SK-N-SH (cell line): ENCODE results near the gene RAPGEF1. TPM values are rescaled to one million over a fixed set of nuclear protein-coding genes. Genes with fewer than 3 reads are reported as not detected.

Experiments
- CTCF ChIA-PET: fragments of 300-600, 350-600 bp; formaldehyde crosslinking; extraction: SDS; loops from one replicate; lab custom pipeline; 2021; lab: Yijun Ruan, JAX
- POLR2A ChIA-PET: fragments of 350-600 bp; sonication (Branson Sonifier 250); formaldehyde crosslinking; extraction: SDS; loops from one replicate; lab custom pipeline; 2020; ENCODE audit warnings: antibody characterized with exemption, inconsistent platforms; lab: Yijun Ruan, JAX
- DNase-seq: peaks from one replicate; pipeline ENCODE4 v3.0.0; 2012
- H2AFZ ChIP-seq: fragments of 200-600 bp; sonication (generic); 2 replicates; pipeline ENCODE4 v1.8.1; 2016; ENCODE audit warnings: antibody characterized with exemption, mild to moderate bottlenecking, low read depth
- H3F3A ChIP-seq: fragments of 200-600 bp; sonication (generic); replicated peaks from 2 replicates; pipeline ENCODE3; 2016; ENCODE audit warnings: antibody characterized with exemption, mild to moderate bottlenecking; ENCODE audit not compliant: insufficient read depth
- H3K27ac ChIP-seq, 2 experiments: fragments of 200-500 bp in 1 of 2; fragments of 200-600 bp in 1 of 2; sonication (Bioruptor generic) in 1 of 2; sonication (generic), shearing (Covaris generic) in 1 of 2; 2 replicates each; pipeline versions ENCODE4 v1.5.1 to v1.6.1; 2014 to 2016; ENCODE audit warnings: low read depth in 2 of 2, inconsistent platforms in 1 of 2, low read length in 1 of 2, mild to moderate bottlenecking in 1 of 2, mixed read lengths in 1 of 2
- H3K27me3 ChIP-seq: fragments of 200-600 bp; sonication (generic), shearing (Covaris generic); 2 replicates; pipeline ENCODE4 v1.6.1; 2016; ENCODE audit warnings: mixed run types; ENCODE audit not compliant: insufficient read depth
- H3K36me3 ChIP-seq, 2 experiments: fragments of 200-500 bp in 1 of 2; fragments of 200-600 bp in 1 of 2; sonication (Bioruptor generic) in 1 of 2; sonication (generic) in 1 of 2; replicated peaks in 1 of 2; 2 replicates each; pipeline versions ENCODE3 to v1.5.1; 2014 to 2016; ENCODE audit warnings: low read length in 1 of 2, mild to moderate bottlenecking in 1 of 2; ENCODE audit not compliant: insufficient read depth in 2 of 2, control insufficient read depth in 1 of 2
- H3K4me1 ChIP-seq, 2 experiments: fragments of 200-500 bp in 1 of 2; fragments of 200-600 bp in 1 of 2; sonication (Bioruptor generic) in 1 of 2; sonication (generic), shearing (Covaris generic) in 1 of 2; 2 replicates each; pipeline versions ENCODE4 v1.5.1 to v1.6.1; 2014 to 2016; ENCODE audit warnings: low read depth in 1 of 2, low read length in 1 of 2, mixed run types in 1 of 2; ENCODE audit not compliant: insufficient read depth in 2 of 2, control insufficient read depth in 1 of 2
- H3K4me2 ChIP-seq: fragments of 200-600 bp; sonication (generic), shearing (Covaris generic); 2 replicates; pipeline ENCODE4 v1.6.1; 2017; ENCODE audit warnings: mixed run types
- H3K4me3 ChIP-seq, 2 experiments: fragments of 200-500 bp in 1 of 2; fragments of 200-600 bp in 1 of 2; sonication (Bioruptor generic) in 1 of 2; sonication (generic), shearing (Covaris generic) in 1 of 2; 2 replicates each; pipeline versions ENCODE4 v1.5.1 to v1.8.1; 2014 to 2016; ENCODE audit warnings: low read depth in 2 of 2, inconsistent platforms in 1 of 2, low read length in 1 of 2, mild to moderate bottlenecking in 1 of 2, mixed read lengths in 1 of 2, moderate library complexity in 1 of 2
- H3K79me2 ChIP-seq: fragments of 200-600 bp; sonication (generic); 2 replicates; pipeline ENCODE4 v1.8.1; 2017; ENCODE audit warnings: mild to moderate bottlenecking; ENCODE audit not compliant: insufficient read depth
- H3K9ac ChIP-seq: fragments of 200-600 bp; sonication (generic); 2 replicates; pipeline ENCODE4 v1.6.1; 2017; ENCODE audit warnings: mixed run types
- H3K9me2 ChIP-seq: fragments of 200-600 bp; sonication (generic); 2 replicates; pipeline ENCODE4 v1.6.1; 2017; ENCODE audit warnings: mixed run types
- H3K9me3 ChIP-seq: fragments of 200-600 bp; sonication (generic); 2 replicates; pipeline ENCODE4 v1.6.1; 2017; ENCODE audit warnings: mixed run types, mild to moderate bottlenecking, moderate library complexity
- H4K20me1 ChIP-seq: fragments of 200-600 bp; sonication (generic); 2 replicates; pipeline ENCODE4 v1.6.1; 2017; ENCODE audit warnings: mild to moderate bottlenecking, mixed run types; ENCODE audit not compliant: insufficient read depth
- CTCF ChIP-seq: fragments of 200-600 bp; sonication (generic); IDR thresholded peaks from 2 replicates; pipeline ENCODE4 v1.6.1; 2017; ENCODE audit warnings: antibody characterized with exemption, mild to moderate bottlenecking, moderate library complexity
- ELF1 ChIP-seq: IDR thresholded peaks from 2 replicates; pipeline ENCODE4 v1.4.0; 2012
- EP300 ChIP-seq, 2 experiments: IDR thresholded peaks; 2 replicates each; pipeline versions ENCODE4 v1.4.0 to v1.6.1; 2012; ENCODE audit warnings: borderline replicate concordance in 1 of 2, low read depth in 1 of 2, low read length in 1 of 2
- FOXJ3 ChIP-seq: sonication (generic); formaldehyde crosslinking; IDR thresholded peaks from 2 replicates; pipeline ENCODE4 v1.5.1; 2020; ENCODE audit warnings: mild to moderate bottlenecking, missing genetic modification reagents
- GABPA ChIP-seq: IDR thresholded peaks from 2 replicates; pipeline ENCODE4 v1.4.0; 2012; ENCODE audit warnings: low read depth, mild to moderate bottlenecking
- GATA2 ChIP-seq: sonication (generic); formaldehyde crosslinking; IDR thresholded peaks from 2 replicates; pipeline ENCODE4 v1.5.0; 2020; ENCODE audit warnings: mild to moderate bottlenecking, missing genetic modification reagents
- JUND ChIP-seq: IDR thresholded peaks from 2 replicates; pipeline ENCODE4 v1.4.0; 2012
- MEF2A ChIP-seq: IDR thresholded peaks from 2 replicates; pipeline ENCODE4 v1.4.0; 2012; ENCODE audit warnings: low read depth, borderline replicate concordance
- MXI1 ChIP-seq: IDR thresholded peaks from 2 replicates; pipeline ENCODE4 v1.6.1; 2012; ENCODE audit warnings: mild to moderate bottlenecking, low read depth, low read length, improper control_type of control experiment
- NRF1 ChIP-seq: IDR thresholded peaks from 2 replicates; pipeline ENCODE4 v1.6.1; 2012; ENCODE audit warnings: low read depth, mild to moderate bottlenecking, low read length
- RAD21 ChIP-seq: IDR thresholded peaks from 2 replicates; pipeline ENCODE4 v1.6.1; 2012; ENCODE audit warnings: mild to moderate bottlenecking, low read length
- RCOR1 ChIP-seq: fragments of 150-350 bp; IDR thresholded peaks from 2 replicates; pipeline ENCODE4 v1.6.1; 2017; ENCODE audit warnings: antibody characterized with exemption, low read length
- TCF12 ChIP-seq: IDR thresholded peaks from 2 replicates; pipeline ENCODE4 v1.4.0; 2012
- TEAD4 ChIP-seq: IDR thresholded peaks from 2 replicates; pipeline ENCODE4 v1.4.0; 2012; ENCODE audit warnings: mild to moderate bottlenecking, borderline replicate concordance; ENCODE audit not compliant: insufficient read depth
- USF2 ChIP-seq: fragments of 150-350 bp; IDR thresholded peaks from 2 replicates; pipeline ENCODE4 v1.6.1; 2017; ENCODE audit warnings: antibody characterized with exemption, low read length, low read depth, borderline replicate concordance
- WGBS: methylation state at CpG from one replicate; pipeline ENCODE4 v1.1.6; 2017; ENCODE audit warnings: low lambda C conversion rate; 5-methylcytosine and 5-hydroxymethylcytosine counted together
- polyA plus RNA-seq, 3 experiments: library from polyadenylated mRNA; depleted of rRNA; stranded (reverse); fragments of >200 nt; gene quantifications; 2 replicates each; pipeline ENCODE4 v1.2.3, GENCODE V29; 2012

RAPGEF1 gene
- polyA plus RNA-seq, 1 of the 3 experiments (the other 2 are of a cell fraction): 26.2 TPM

GRCh38 chr9:131588396-131588795 is 151.5 kb downstream of the RAPGEF1 start:
- no peaks in the 10 kb centered on the region for H3K9me2 ChIP-seq
- H3K36me3 ChIP-seq: peaks cover 0 to 22% of the 10 kb centered on the region in 2 experiments
- no peaks in the 10 kb centered on the region for H3F3A ChIP-seq
- no peaks in the 10 kb centered on the region for H3K9me3 ChIP-seq
- H3K27me3 ChIP-seq: no peaks in the 10 kb centered on the region
- TF ChIP-seq EP300 (IDR thresholded peaks at IDR 0.05; ENCODE audit: borderline replicate concordance in 1 of 2, low read depth in 1 of 2, low read length in 1 of 2) (no peak), FOXJ3 (CRISPR knock-in tag) (no peak), JUND (no peak)
- H3K79me2 ChIP-seq: no peaks in the 10 kb centered on the region
- 90% methylated on average over 9 of the region's 9 CpGs for WGBS
- no peak overlapping the region for H3K27ac ChIP-seq
- no peak overlapping the region for H2AFZ ChIP-seq
- no peak overlapping the region for H3K9ac ChIP-seq
- no peak overlapping the region for H3K4me2 ChIP-seq
- DNase-seq: no peak
- H4K20me1 ChIP-seq: no peaks in the 10 kb centered on the region
- no peak overlapping the region for H3K4me3 ChIP-seq
- ChIA-PET CTCF (interaction anchor here (4.2 to 4.4 kb wide), 2 partner anchors 12 to 152 kb away, joined by 19 to 54 read pairs; partner anchors contain the start of gene RAPGEF1), POLR2A (no interaction called here)
- H3K4me1 ChIP-seq: no peaks in the 10 kb centered on the region

- Histone ChIP-seq H3K9me2 (no peaks in the 10 kb centered on the region), H3K27ac (no peak overlapping the region), H3F3A (no peaks in the 10 kb centered on the region), H3K27me3 (no peaks in the 10 kb centered on the region), H3K4me2 (no peak overlapping the region), H3K36me3 (peaks cover 0 to 22% of the 10 kb centered on the region in 2 experiments), H3K9ac (no peak overlapping the region), H3K4me1 (no peaks in the 10 kb centered on the region), H3K4me3 (no peak overlapping the region), H2AFZ (no peak overlapping the region), H3K79me2 (no peaks in the 10 kb centered on the region)
- CTCF ChIA-PET: interaction anchor here (1.1 to 4.4 kb wide), 3 partner anchors 151 to 153 kb away, joined by 3 to 54 read pairs (median 6); partner anchors contain the start of gene RAPGEF1
- 100% methylated on average over 3 of the region's 14 CpGs for WGBS
- POLR2A ChIA-PET: no interaction called here
- TF ChIP-seq USF2 (no peak), RAD21 (no peak), RCOR1 (no peak), GABPA (no peak), MXI1 (no peak), ELF1 (no peak), TEAD4 (no peak), GATA2 (CRISPR knock-in tag) (no peak), NRF1 (no peak), EP300 (IDR thresholded peaks at IDR 0.05; ENCODE audit: borderline replicate concordance in 1 of 2, low read depth in 1 of 2, low read length in 1 of 2) (no peak), CTCF (no peak), TCF12 (no peak), MEF2A (no peak)
- TF ChIP-seq, all 33 proteins: peak for 0
- Histone ChIP-seq H3K9me3 (no peaks in the 10 kb centered on the region), H4K20me1 (no peaks in the 10 kb centered on the region)
- DNase-seq: no peak
These were observed 152.0 kb downstream of the RAPGEF1 start for GRCh38 chr9:131587906-131588305.
